HG03575 (cell line): Measurements from ENCODE around the gene TXNRD2.
"Not testable (repeated sequence)": the region's sequence is repeated elsewhere in the genome, so short reads cannot be mapped to it uniquely, and the experiment has no call there.

Source experiments
- ATAC-seq: cut with Tn5 transposase; IDR thresholded peaks from one replicate; pipeline ENCODE4 v1.9.1; 2021; ENCODE audit not compliant: unreplicated experiment, insufficient number of reproducible peaks, low FRiP score; ENCODE audit errors: extremely low read depth

Gene TXNRD2

GRCh38 chr22:19883446-19883845 is 58.2 kb downstream of the TXNRD2 start:
- not testable (repeated sequence) for ATAC-seq

- no peak for ATAC-seq
These were observed 58.9 kb downstream of the TXNRD2 start for GRCh38 chr22:19882446-19883381.

GRCh38 chr22:19880786-19881569 is 60.6 kb downstream of the TXNRD2 start:
- no peak for ATAC-seq

- ATAC-seq: no peak
These were observed 61.4 kb downstream of the TXNRD2 start for GRCh38 chr22:19879992-19880785.

GRCh38 chr22:19879643-19879991 is 62.0 kb downstream of the TXNRD2 start:
- ATAC-seq: no peak

GRCh38 chr22:19879246-19879570 is 62.4 kb downstream of the TXNRD2 start:
- ATAC-seq: no peak

- no peak for ATAC-seq
These were observed 63.0 kb downstream of the TXNRD2 start for GRCh38 chr22:19878461-19879245.

GRCh38 chr22:19877626-19878339 is 63.8 kb downstream of the TXNRD2 start:
- no peak for ATAC-seq

- no peak for ATAC-seq
These were observed 64.5 kb downstream of the TXNRD2 start for GRCh38 chr22:19876941-19877625.

GRCh38 chr22:19876314-19876940 is 65.2 kb downstream of the TXNRD2 start:
- no peak for ATAC-seq

GRCh38 chr22:19875531-19876313 is 65.9 kb downstream of the TXNRD2 start:
- ATAC-seq: no peak

- ATAC-seq: no peak
These were observed 66.5 kb downstream of the TXNRD2 start for GRCh38 chr22:19875061-19875530.

GRCh38 chr22:19874307-19875060 is 67.1 kb downstream of the TXNRD2 start:
- ATAC-seq: no peak

GRCh38 chr22:19873960-19874306 is 67.7 kb downstream of the TXNRD2 start:
- no peak for ATAC-seq

GRCh38 chr22:19873138-19873959 is 68.3 kb downstream of the TXNRD2 start:
- ATAC-seq: no peak
